ENCODE measurements around the gene ZC3H6. TPM values are rescaled to one million over a fixed set of nuclear protein-coding genes. Genes with fewer than 3 reads are reported as not detected.

ZC3H6 gene
- total RNA-seq, 2 experiments from 2014 or later = 18.0 to 21.4 TPM

DNA sequence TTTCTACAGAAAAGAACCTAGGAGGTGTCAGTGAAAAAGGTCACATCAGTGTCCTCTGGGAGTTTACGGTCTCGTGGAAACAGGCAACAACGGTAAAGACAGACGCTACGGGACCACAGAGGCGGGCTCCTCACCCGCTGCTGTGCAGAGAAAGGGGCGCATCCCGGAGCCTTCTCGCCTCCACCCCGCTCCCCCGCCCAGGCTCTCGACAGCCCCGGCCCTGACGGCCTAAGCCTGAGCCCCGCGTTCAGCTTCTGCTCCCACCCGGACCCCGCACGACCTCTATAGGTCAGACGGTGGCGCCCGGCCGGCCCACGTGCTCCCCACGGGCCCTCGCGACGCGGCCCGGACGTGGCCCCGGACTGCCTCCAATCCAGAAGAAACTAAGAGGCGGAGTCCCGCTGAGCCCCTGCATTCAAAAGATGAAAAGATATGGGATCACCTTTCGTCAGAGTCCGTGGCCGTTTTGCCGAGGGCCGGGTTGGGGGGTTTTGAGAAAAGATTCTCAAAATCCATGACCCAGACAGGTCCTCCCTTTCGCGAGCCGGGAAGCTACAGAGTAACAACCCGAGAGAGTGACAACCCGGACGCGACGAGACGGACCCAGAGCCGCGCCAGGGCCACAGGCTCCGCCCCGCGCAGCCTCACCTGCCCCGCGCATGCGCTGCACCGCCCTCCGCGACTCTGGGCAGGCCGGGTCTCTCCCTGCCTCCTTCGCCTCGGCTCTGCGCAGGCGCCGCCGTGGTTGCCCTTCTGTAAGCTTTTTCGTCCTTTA lies 20.7 kb upstream of the ZC3H6 start, which contains the start of gene ZC3H8:
TSS of gene ZC3H8 (minus strand) at position 577 of the 775 bp plus-strand sequence. CDS start at position 516, 61 bp downstream.
- Mint-ChIP-seq H3K27ac (peak within 1 kb of the TSS; percentile 88), H3K4me1 (ENCODE audit: low read depth) (peaks cover 21% of the 10 kb centered on the region), H3K36me3 (ENCODE audit: low read depth) (peaks cover 4% of the 10 kb centered on the region), H3K9me3 (no peaks in the 10 kb centered on the region), H3K4me3 (peak within 1 kb of the TSS; percentile 91), H3K27me3 (no peaks in the 10 kb centered on the region)
- Histone ChIP-seq H3K4me1 (ENCODE audit: insufficient read depth, low read length) (peaks cover 32% of the 10 kb centered on the region), H3K4me3 (ENCODE audit: low read length) (peak within 1 kb of the TSS; percentile 83), H3K27ac (ENCODE audit: low read depth in 1 of 2, low read length in 2 of 2) (peak within 1 kb of the TSS; percentile 92), H3K9me3 (ENCODE audit: control insufficient read depth in 1 of 2, insufficient read depth in 1 of 2, low read length in 2 of 2) (no peaks in the 10 kb centered on the region), H3K36me3 (ENCODE audit: insufficient read depth, low read length) (peaks cover 9% of the 10 kb centered on the region), H3K27me3 (ENCODE audit: control insufficient read depth in 1 of 2, insufficient read depth in 2 of 2, low read length in 2 of 2) (no peaks in the 10 kb centered on the region)
- no peak for TF ChIP-seq CTCF (IDR thresholded peaks at IDR 0.05)
- intact Hi-C loops (cut with DNase I, micrococcal nuclease) = loop anchor here (1.0 to 5.0 kb wide), 5 partner anchors 21 to 228 kb away; partner anchors contain the start of genes TMEM87B (in 1 of the 2), TTL (in 1 of the 2) and ZC3H6 (in 1 of the 2)
- ChIA-PET POLR2A (interaction anchor here (0.8 to 3.9 kb wide), 20 partner anchors 10 to 329 kb away, joined by 3 to 31 read pairs (median 6); partner anchors contain the start of genes FBLN7 and TMEM87B), CTCF (interaction anchor here (0.8 to 2.3 kb wide), 7 partner anchors 14 to 246 kb away, joined by 3 to 6 read pairs (median 4); no protein-coding TSS in a partner anchor)
- ATAC-seq (ENCODE audit: poor library complexity) (peak; percentile 92), DNase-seq (peak; percentile 91 to 98 (median 96))

DNA sequence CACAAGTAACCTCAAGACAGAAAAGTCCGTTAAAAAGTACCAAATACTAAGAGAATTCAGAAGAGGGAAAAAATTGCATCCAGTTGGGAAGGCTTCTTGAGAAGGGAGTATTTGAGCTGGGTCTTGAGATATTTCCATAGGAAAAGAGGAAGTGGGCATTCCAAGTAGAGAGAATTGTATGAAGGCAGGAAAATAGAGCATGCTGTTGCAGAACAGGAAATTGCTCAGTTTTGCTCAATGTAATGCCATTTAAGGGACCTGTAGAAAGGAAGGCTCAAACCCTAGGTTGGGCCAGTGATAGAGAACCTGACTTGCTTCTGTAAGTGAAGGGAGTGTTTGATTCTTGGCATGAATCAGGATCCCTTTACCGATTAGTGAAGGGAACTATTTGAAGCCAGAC lies 19.5 kb upstream of the ZC3H6 start:
- no peaks in the 10 kb centered on the region for H3K9me3 Mint-ChIP-seq
- no peak for DNase-seq
- Histone ChIP-seq H3K36me3 (ENCODE audit: insufficient read depth, low read length) (no peaks in the 10 kb centered on the region), H3K27me3 (ENCODE audit: control insufficient read depth in 1 of 2, insufficient read depth in 2 of 2, low read length in 2 of 2) (no peaks in the 10 kb centered on the region), H3K9me3 (ENCODE audit: control insufficient read depth in 1 of 2, insufficient read depth in 1 of 2, low read length in 2 of 2) (no peaks in the 10 kb centered on the region), H3K4me1 (ENCODE audit: insufficient read depth, low read length) (peaks cover 37% of the 10 kb centered on the region), H3K27ac (ENCODE audit: low read depth in 1 of 2, low read length in 2 of 2) (no peak overlapping the region), H3K4me3 (ENCODE audit: low read length) (no peak overlapping the region)
- peaks cover 4% of the 10 kb centered on the region for H3K36me3 Mint-ChIP-seq (ENCODE audit: low read depth)
- ATAC-seq (ENCODE audit: poor library complexity) = no peak
- peak overlapping the region; percentile 54 for H3K27ac Mint-ChIP-seq
- ChIA-PET POLR2A (interaction anchor here (0.8 to 3.9 kb wide), 7 partner anchors 11 to 328 kb away, joined by 4 to 31 read pairs (median 6); partner anchors contain the start of gene FBLN7), CTCF (interaction anchor here (0.9 to 1.5 kb wide), 2 partner anchors 19 to 73 kb away, joined by 4 read pairs; no protein-coding TSS in a partner anchor)
- peaks cover 22% of the 10 kb centered on the region for H3K4me1 Mint-ChIP-seq (ENCODE audit: low read depth)
- intact Hi-C loops (cut with DNase I, micrococcal nuclease) = loop anchor here (2.0 to 5.0 kb wide), 3 partner anchors 67 to 226 kb away; partner anchors contain the start of genes TMEM87B (in 1 of the 2) and TTL (in 1 of the 2)
- H3K4me3 Mint-ChIP-seq = peak overlapping the region; percentile 49
- H3K27me3 Mint-ChIP-seq = no peaks in the 10 kb centered on the region
- no peak for TF ChIP-seq CTCF (IDR thresholded peaks at IDR 0.05)

GRCh38 chr2:112256654-112257053 lies 18.7 kb upstream of the ZC3H6 start:
- intact Hi-C loops (cut with DNase I, micrococcal nuclease) = loop anchor here in 1 of 2 experiments (5.0 kb wide), 2 partner anchors 199 to 226 kb away; partner anchors contain the start of genes TMEM87B and TTL

More at GRCh38 chr2:112256654-112257053, 18.7 kb upstream of the ZC3H6 start:
- H3K27me3 Mint-ChIP-seq = no peaks in the 10 kb centered on the region
- POLR2A ChIA-PET = interaction anchor here (3.9 kb wide), 1 partner anchor 74 kb away, joined by 31 read pairs; no protein-coding TSS in a partner anchor
- no peaks in the 10 kb centered on the region for H3K36me3 ChIP-seq (ENCODE audit: insufficient read depth, low read length)
- H3K9me3 ChIP-seq (ENCODE audit: control insufficient read depth in 1 of 2, insufficient read depth in 1 of 2, low read length in 2 of 2) = no peaks in the 10 kb centered on the region
- H3K36me3 Mint-ChIP-seq (ENCODE audit: low read depth) = peaks cover 4% of the 10 kb centered on the region
- H3K4me1 Mint-ChIP-seq (ENCODE audit: low read depth) = peaks cover 22% of the 10 kb centered on the region
- H3K27ac ChIP-seq (ENCODE audit: low read depth in 1 of 2, low read length in 2 of 2) = no peak overlapping the region
- no peaks in the 10 kb centered on the region for H3K27me3 ChIP-seq (ENCODE audit: control insufficient read depth in 1 of 2, insufficient read depth in 2 of 2, low read length in 2 of 2)
- peak overlapping the region; percentile 28 for H3K4me3 Mint-ChIP-seq
- no peak overlapping the region for H3K4me3 ChIP-seq (ENCODE audit: low read length)
- H3K4me1 ChIP-seq (ENCODE audit: insufficient read depth, low read length) = peaks cover 34% of the 10 kb centered on the region
- H3K27ac Mint-ChIP-seq = no peak overlapping the region
- no peak for TF ChIP-seq CTCF (IDR thresholded peaks at IDR 0.05)
- no peak for DNase-seq
- CTCF ChIA-PET = interaction anchor here (0.6 to 0.9 kb wide), 2 partner anchors 74 to 130 kb away, joined by 3 to 4 read pairs; no protein-coding TSS in a partner anchor
- H3K9me3 Mint-ChIP-seq = no peaks in the 10 kb centered on the region
- ATAC-seq (ENCODE audit: poor library complexity) = no peak
